Activated T-helper 17 cell treated with anti-CD3 and anti-CD28 coated beads, Interleukin-2, amount 50 U/mL, for 72 hours (primary cell): ENCODE measurements around the gene GPR21. TPM values are rescaled to one million over a fixed set of nuclear protein-coding genes. Genes with fewer than 3 reads are reported as not detected.

Experiments used
- ATAC-seq: fragments of 150-1000 bp; cut with Tn5 transposase; replicated peaks from 2 replicates; pipeline ENCODE4 v1.10.0; 2021; ENCODE audit warnings: mild to moderate bottlenecking, moderate library complexity
- H3K27ac Mint-ChIP-seq: one replicate; pipeline ENCODE4 v1.8.0; 2022; ENCODE audit warnings: mixed read lengths
- H3K27me3 Mint-ChIP-seq: one replicate; pipeline ENCODE4 v1.8.0; 2022; ENCODE audit warnings: mixed read lengths
- H3K36me3 Mint-ChIP-seq: one replicate; pipeline ENCODE4 v1.8.0; 2022; ENCODE audit warnings: low read depth, mild to moderate bottlenecking, mixed read lengths
- H3K4me1 Mint-ChIP-seq: one replicate; pipeline ENCODE4 v1.8.0; 2022; ENCODE audit warnings: mixed read lengths
- H3K4me3 Mint-ChIP-seq: one replicate; pipeline ENCODE4 v1.8.0; 2022; ENCODE audit warnings: mild to moderate bottlenecking, mixed read lengths
- H3K9me3 Mint-ChIP-seq: one replicate; pipeline ENCODE4 v1.8.0; 2022; ENCODE audit warnings: mixed read lengths
- total RNA-seq, 2 donors: library from RNA; stranded (reverse); gene quantifications; one replicate each; pipeline ENCODE4 v1.2.3, GENCODE V29; 2022

Gene GPR21
- total RNA-seq = 1 to 10 TPM in 1 of 2 donors, under 1 TPM in 1; 0.95 to 1.5 TPM

- H3K27me3 Mint-ChIP-seq = no peaks in the 10 kb centered on the region
- no peak within 1 kb of the TSS for H3K27ac Mint-ChIP-seq
- no peaks in the 10 kb centered on the region for H3K9me3 Mint-ChIP-seq
- peaks cover 70% of the 10 kb centered on the region for H3K36me3 Mint-ChIP-seq
- H3K4me3 Mint-ChIP-seq = no peak within 1 kb of the TSS
- no peak for ATAC-seq
- peaks cover 4% of the 10 kb centered on the region for H3K4me1 Mint-ChIP-seq
Observed at GRCh38 chr9:123033352-123033751, at the start of gene GPR21. GPR21 (plus strand) TSS chr9:123033667; CDS start chr9:123034567, 900 bp downstream.

- H3K27ac Mint-ChIP-seq = no peak overlapping the region
- peaks cover 64% of the 10 kb centered on the region for H3K36me3 Mint-ChIP-seq
- no peaks in the 10 kb centered on the region for H3K27me3 Mint-ChIP-seq
- no peaks in the 10 kb centered on the region for H3K9me3 Mint-ChIP-seq
- no peak overlapping the region for H3K4me3 Mint-ChIP-seq
- no peaks in the 10 kb centered on the region for H3K4me1 Mint-ChIP-seq
- no peak for ATAC-seq
Observed at GRCh38 chr9:122986010-122986409, 47.5 kb upstream of the GPR21 start.

DNA sequence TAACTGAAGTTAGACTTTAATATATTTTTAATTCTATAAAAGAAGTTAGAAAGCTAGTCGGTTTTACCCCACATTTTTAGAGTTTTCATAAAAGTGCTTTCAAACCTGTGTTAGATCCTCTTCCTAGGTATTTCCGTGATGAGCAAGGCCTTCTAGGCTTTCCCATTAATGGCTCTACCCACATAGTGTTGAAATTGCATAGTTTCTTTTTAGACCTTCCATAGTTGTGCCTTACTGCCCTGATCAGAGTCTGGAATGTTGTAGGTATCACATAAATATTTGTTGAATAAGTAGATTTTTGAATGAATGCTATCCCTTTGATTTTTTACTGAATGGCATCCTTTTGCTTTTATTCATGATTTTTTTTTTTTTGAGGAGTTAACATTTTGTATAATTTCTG is 45.3 kb upstream of the GPR21 start:
- Mint-ChIP-seq H3K9me3 (no peaks in the 10 kb centered on the region), H3K4me3 (no peak overlapping the region), H3K27me3 (no peaks in the 10 kb centered on the region), H3K27ac (no peak overlapping the region), H3K4me1 (no peaks in the 10 kb centered on the region), H3K36me3 (peaks cover 69% of the 10 kb centered on the region)
- ATAC-seq = no peak

DNA sequence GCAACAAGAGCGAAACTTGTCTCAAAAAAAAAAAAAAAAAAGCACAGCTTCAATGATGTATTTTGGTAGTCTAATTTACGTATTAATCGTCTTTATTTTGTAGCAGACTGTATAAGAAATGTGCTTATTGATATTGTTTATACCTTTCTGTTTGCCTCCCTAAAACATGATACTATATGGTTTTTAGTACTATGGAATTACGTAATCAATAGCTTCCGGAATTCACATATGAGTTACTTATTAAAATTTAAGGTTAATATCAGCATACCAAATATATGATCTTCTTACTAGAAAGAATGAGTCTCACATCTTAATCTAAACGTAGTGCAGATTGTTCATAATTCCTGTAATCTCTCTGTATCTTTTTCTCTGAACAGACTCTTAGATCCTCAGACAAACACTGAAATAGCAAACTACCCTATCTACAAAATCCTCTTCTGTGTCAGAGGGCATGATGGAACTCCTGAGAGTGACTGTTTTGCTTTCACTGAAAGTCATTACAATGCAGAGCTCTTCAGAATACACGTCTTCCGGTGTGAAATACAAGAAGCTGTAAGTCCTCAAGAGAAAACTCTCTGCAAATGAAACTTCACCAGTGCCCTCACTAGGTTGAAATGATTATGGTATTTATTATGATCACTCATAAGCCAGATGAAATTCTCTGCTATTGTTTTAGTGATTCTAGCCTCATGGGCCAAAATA is 44.4 kb upstream of the GPR21 start:
- Mint-ChIP-seq H3K9me3 (no peaks in the 10 kb centered on the region), H3K4me1 (no peaks in the 10 kb centered on the region), H3K36me3 (peaks cover 64% of the 10 kb centered on the region), H3K4me3 (peak overlapping the region; percentile 3), H3K27ac (no peak overlapping the region), H3K27me3 (no peaks in the 10 kb centered on the region)
- peak; percentile 82 for ATAC-seq

DNA sequence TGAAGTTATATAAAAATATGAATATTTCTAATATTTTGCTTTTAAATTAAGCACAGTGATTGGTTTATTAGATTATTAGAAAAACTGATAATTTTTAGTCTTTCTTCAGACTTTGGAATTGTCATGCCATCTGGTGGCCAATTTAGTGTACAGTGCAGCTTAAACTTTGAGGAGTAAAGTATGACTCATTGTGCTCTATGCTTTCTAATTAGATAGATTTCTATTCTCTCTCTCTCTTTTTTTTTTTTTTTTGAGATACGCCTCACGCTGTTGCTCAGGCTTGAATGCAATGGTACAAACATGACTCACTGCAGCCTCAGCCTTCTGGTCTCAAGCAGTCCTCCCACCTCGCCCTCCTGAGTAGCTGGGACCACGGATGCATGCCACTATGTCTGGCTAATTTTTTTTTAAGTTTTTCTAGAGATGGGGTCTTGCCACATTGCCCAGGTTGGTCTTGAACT is 42.1 kb upstream of the GPR21 start:
- H3K36me3 Mint-ChIP-seq = peaks cover 56% of the 10 kb centered on the region
- H3K27ac Mint-ChIP-seq = no peak overlapping the region
- no peaks in the 10 kb centered on the region for H3K4me1 Mint-ChIP-seq
- H3K27me3 Mint-ChIP-seq = no peaks in the 10 kb centered on the region
- ATAC-seq = peak; percentile 92
- H3K4me3 Mint-ChIP-seq = no peak overlapping the region
- no peaks in the 10 kb centered on the region for H3K9me3 Mint-ChIP-seq

DNA sequence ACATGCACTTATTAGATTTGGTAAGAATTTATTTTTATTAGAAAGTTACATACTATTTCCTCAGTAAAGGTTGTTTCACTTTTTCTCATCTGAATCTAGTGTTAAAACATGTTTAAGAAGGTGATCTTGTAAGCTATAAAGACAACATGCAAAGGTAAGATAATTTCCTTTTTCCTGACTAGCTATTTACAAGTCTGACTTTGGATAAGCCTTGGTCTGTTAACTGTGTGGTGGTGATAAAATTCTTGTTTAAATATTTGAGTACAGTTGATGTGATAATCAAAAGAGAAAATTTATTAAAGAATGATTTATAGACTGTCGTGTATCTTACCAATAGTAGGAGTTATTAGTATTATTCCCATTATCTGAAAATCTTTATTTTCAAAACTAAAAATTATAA is 36.9 kb upstream of the GPR21 start:
- Mint-ChIP-seq H3K4me1 (peaks cover 4% of the 10 kb centered on the region), H3K4me3 (no peak overlapping the region), H3K27me3 (no peaks in the 10 kb centered on the region), H3K9me3 (no peaks in the 10 kb centered on the region), H3K27ac (no peak overlapping the region), H3K36me3 (peaks cover 68% of the 10 kb centered on the region)
- ATAC-seq = no peak

- Mint-ChIP-seq H3K4me3 (no peak overlapping the region), H3K4me1 (peaks cover 4% of the 10 kb centered on the region), H3K36me3 (peaks cover 79% of the 10 kb centered on the region), H3K27me3 (no peaks in the 10 kb centered on the region), H3K9me3 (no peaks in the 10 kb centered on the region), H3K27ac (no peak overlapping the region)
- no peak for ATAC-seq
Observed at GRCh38 chr9:122998448-122998847, 35.0 kb upstream of the GPR21 start.

- H3K36me3 Mint-ChIP-seq = peaks cover 86% of the 10 kb centered on the region
- H3K4me1 Mint-ChIP-seq = peaks cover 4% of the 10 kb centered on the region
- no peak overlapping the region for H3K4me3 Mint-ChIP-seq
- no peak overlapping the region for H3K27ac Mint-ChIP-seq
- no peaks in the 10 kb centered on the region for H3K27me3 Mint-ChIP-seq
- no peak for ATAC-seq
- H3K9me3 Mint-ChIP-seq = no peaks in the 10 kb centered on the region
Observed at GRCh38 chr9:123000371-123001068, 32.9 kb upstream of the GPR21 start.

DNA sequence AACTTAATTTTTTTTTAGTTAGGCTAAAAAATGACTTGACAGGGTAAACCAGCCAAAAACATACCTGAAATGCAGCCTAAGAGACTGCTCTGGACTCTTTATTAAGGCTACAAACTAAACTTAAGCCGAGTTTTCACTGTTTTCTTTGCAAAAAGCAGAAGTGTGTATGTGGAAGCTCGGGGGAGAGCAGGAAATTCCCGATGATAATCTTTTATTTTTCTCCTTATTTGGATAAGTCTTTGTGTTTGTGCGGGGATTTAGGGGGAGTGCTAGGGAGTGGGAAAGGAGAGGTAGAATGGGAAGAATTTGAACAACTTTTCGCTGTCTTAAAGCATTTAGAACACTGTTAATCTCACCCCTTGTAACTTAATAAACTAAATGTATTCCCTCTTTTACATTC is 30.7 kb upstream of the GPR21 start:
- no peak overlapping the region for H3K27ac Mint-ChIP-seq
- H3K4me1 Mint-ChIP-seq = peaks cover 4% of the 10 kb centered on the region
- H3K9me3 Mint-ChIP-seq = no peaks in the 10 kb centered on the region
- no peak for ATAC-seq
- peaks cover 74% of the 10 kb centered on the region for H3K36me3 Mint-ChIP-seq
- H3K4me3 Mint-ChIP-seq = no peak overlapping the region
- no peaks in the 10 kb centered on the region for H3K27me3 Mint-ChIP-seq

DNA sequence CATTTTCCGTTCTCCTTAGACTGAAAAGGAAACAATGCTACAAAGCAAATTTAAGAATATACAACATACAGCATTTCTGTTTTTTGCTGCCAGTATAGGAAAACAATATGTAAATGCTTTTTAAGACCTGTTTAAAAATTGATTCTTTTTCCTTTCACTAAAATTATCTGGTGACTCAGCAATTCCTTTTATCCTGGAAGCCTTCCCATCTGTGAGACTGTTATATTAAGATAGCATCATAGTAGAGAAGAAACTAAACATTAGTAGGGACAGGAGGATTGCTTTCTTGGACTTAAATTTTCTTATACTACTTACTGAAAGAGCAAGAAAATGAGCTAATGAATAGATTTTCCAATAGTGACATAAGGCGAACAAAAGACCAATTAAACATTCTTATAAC is 30.0 kb upstream of the GPR21 start:
- no peak for ATAC-seq
- peaks cover 4% of the 10 kb centered on the region for H3K4me1 Mint-ChIP-seq
- H3K9me3 Mint-ChIP-seq = no peaks in the 10 kb centered on the region
- H3K36me3 Mint-ChIP-seq = peaks cover 66% of the 10 kb centered on the region
- no peak overlapping the region for H3K27ac Mint-ChIP-seq
- H3K4me3 Mint-ChIP-seq = no peak overlapping the region
- no peaks in the 10 kb centered on the region for H3K27me3 Mint-ChIP-seq

- ATAC-seq = no peak
- no peaks in the 10 kb centered on the region for H3K4me1 Mint-ChIP-seq
- no peaks in the 10 kb centered on the region for H3K27me3 Mint-ChIP-seq
- H3K36me3 Mint-ChIP-seq = peaks cover 61% of the 10 kb centered on the region
- H3K4me3 Mint-ChIP-seq = no peak overlapping the region
- H3K9me3 Mint-ChIP-seq = no peaks in the 10 kb centered on the region
- no peak overlapping the region for H3K27ac Mint-ChIP-seq
Observed at GRCh38 chr9:123005964-123006363, 27.5 kb upstream of the GPR21 start.

- Mint-ChIP-seq H3K27me3 (no peaks in the 10 kb centered on the region), H3K27ac (no peak overlapping the region), H3K36me3 (peaks cover 63% of the 10 kb centered on the region), H3K4me1 (no peaks in the 10 kb centered on the region), H3K9me3 (no peaks in the 10 kb centered on the region), H3K4me3 (no peak overlapping the region)
- ATAC-seq = no peak
Observed at GRCh38 chr9:123007269-123007668, 26.2 kb upstream of the GPR21 start.

DNA sequence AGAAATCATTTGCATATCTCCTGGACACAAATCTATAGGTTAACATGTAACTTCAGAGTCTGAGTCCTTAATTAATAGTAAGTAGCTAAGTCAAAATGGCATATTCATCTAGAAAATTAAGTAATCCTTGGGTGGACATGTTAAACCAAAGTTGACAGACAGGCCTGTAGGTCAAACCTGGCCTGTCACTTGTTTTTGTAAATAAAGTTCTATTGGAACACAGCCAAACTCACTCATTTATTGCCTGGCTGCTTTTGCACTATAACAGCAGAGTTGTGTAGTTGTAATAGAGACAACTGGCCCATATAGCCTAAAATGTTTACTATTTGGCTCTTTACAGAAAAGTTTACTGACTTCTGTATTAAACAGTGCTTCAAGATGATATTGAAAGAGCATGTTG is 24.6 kb upstream of the GPR21 start:
- Mint-ChIP-seq H3K27ac (no peak overlapping the region), H3K36me3 (peaks cover 67% of the 10 kb centered on the region), H3K4me3 (no peak overlapping the region), H3K9me3 (no peaks in the 10 kb centered on the region), H3K4me1 (no peaks in the 10 kb centered on the region), H3K27me3 (no peaks in the 10 kb centered on the region)
- ATAC-seq = no peak

GRCh38 chr9:123011380-123011779 is 22.1 kb upstream of the GPR21 start:
- Mint-ChIP-seq H3K4me3 (no peak overlapping the region), H3K4me1 (no peaks in the 10 kb centered on the region), H3K27ac (no peak overlapping the region), H3K27me3 (no peaks in the 10 kb centered on the region), H3K36me3 (peaks cover 74% of the 10 kb centered on the region), H3K9me3 (no peaks in the 10 kb centered on the region)
- no peak for ATAC-seq

DNA sequence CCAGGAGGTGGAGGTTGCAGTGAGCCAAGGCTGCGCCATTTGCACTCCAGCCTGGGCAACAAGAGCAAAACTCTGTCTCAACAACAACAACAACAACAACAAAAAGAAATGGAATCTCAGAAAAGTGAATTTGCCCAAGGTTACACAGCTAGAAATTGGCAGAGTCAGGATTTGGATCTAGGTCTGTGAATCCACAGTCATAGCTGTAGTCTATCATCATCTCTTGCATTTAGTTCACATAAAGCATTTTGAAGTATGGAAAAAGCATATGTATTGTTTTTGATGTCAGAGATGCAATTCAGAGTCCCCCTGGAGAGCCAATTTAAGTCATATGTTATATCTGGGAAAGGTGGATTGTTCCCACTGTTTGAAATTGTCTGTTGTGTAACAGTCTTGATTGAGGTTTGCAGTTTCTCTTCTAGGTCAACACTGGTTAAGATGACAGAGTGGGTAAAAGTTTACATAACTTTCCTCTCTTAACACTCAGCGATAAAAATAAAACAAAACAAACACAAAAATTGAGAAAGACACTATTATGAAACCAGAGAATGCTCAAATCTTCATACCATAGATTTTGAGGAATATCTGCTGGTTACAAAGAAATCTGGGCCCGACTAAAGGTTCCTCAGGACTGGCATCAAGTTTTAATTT is 21.5 kb upstream of the GPR21 start:
- no peaks in the 10 kb centered on the region for H3K9me3 Mint-ChIP-seq
- H3K4me3 Mint-ChIP-seq = no peak overlapping the region

More for the DNA sequence above, 21.5 kb upstream of the GPR21 start:
- ATAC-seq = no peak
- Mint-ChIP-seq H3K4me1 (no peaks in the 10 kb centered on the region), H3K36me3 (peaks cover 80% of the 10 kb centered on the region), H3K27me3 (no peaks in the 10 kb centered on the region), H3K27ac (no peak overlapping the region)
